ENCODE data around the gene CIBAR2. TPM values are rescaled to one million over a fixed set of nuclear protein-coding genes. Genes with fewer than 3 reads are reported as not detected.

Gene CIBAR2
- total RNA-seq, 1 donor from 2014 or later, result 0.41 TPM

DNA sequence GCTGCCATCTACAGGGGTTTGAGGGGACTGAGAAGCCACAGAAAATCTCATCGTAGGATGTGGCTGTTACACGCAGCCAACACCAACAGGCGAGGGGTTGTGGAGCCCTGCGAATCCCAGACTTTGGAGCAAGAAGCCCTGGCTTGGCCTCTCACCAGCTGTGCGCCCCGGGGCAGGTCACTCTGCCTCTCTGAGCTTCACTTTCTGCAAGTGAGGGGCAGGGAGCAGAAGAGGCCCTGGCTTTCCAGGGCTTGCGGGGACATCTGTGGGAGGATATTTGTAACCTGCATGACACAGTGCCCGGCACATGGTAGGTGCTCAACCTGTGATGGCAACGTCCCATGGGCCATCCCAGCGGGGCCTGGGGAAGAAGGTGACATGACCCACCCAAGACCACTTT lies 32.9 kb upstream of the CIBAR2 start:
- no peak for DNase-seq (ENCODE audit: low spot score in 2 of 2)
- no peak for FAIRE-seq

GRCh38 chr16:85144026-85144915 lies 32.0 kb upstream of the CIBAR2 start:
- DNase-seq (ENCODE audit: low spot score in 2 of 2) (no peak), FAIRE-seq (no peak)

- no peak for FAIRE-seq
- DNase-seq (ENCODE audit: low spot score in 2 of 2), result no peak
Observed at GRCh38 chr16:85142771-85143211, 30.5 kb upstream of the CIBAR2 start.

DNA sequence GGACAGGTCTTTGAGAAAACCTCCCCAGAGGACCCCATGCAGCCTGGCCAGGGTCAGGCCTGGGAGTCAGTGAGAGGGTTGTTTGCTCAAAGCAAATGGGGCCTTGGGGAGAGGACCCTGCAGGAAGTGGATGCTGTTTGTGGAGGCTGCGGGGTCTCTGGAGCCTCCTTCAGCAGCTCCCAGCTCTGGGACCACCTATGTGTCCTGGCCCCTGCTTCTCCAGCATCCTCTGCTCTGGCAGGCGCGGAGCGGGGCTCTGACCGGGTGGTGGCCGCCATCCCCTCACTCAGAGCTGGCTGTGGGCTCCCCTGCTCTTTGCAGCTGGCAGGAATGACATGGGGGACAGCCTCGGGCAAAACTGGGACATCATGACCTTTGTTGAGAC lies 29.8 kb upstream of the CIBAR2 start:
- no peak for FAIRE-seq
- no peak for DNase-seq (ENCODE audit: low spot score in 2 of 2)

- FAIRE-seq, result no peak
- DNase-seq (ENCODE audit: low spot score in 2 of 2), result no peak
Observed at GRCh38 chr16:85141491-85142128, 29.3 kb upstream of the CIBAR2 start.

- DNase-seq (ENCODE audit: low spot score in 2 of 2) (no peak), FAIRE-seq (no peak)
Observed at GRCh38 chr16:85140455-85141012, 28.3 kb upstream of the CIBAR2 start.

- DNase-seq (ENCODE audit: low spot score in 2 of 2) (no peak), FAIRE-seq (no peak)
Observed at GRCh38 chr16:85139881-85140339, 27.6 kb upstream of the CIBAR2 start.

DNA sequence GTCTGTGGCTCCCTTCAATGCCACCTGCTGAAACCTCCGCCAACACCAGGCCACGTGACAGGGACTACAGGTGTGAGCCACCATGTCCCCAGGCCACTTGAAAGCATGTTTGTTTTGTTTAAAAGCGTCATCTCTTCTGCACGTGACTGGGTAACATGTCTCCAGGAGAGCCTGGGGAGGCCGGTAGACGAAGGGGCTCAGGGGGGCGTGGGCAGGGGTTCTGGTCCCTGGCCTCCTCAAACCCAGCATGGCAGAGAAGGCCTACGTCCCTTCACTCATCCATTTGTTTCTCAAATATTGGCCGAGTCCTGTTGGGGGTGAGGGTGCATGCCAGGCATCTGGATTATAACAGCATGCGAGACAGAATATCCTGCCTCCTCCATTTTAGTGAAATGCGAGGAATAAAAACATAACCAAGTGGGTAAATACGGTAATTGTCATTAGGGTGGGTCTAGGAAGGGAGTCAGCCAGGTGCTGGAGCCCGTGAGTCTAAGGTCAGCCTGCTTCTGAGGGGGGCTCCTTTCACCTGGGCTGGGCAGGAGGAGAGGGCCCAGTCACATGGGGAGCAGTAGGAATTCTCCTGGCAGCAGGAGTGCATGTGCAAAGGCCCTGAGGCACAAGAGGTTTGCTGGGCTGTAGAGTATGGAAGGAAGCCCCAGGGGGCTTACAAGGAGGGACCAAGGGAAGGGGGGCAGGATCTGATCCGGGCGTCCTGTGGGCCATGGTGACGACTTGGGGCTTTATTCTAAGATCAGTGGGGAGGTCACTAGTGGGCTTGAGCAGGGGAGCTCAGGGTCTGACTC lies 26.8 kb upstream of the CIBAR2 start:
- FAIRE-seq, result no peak
- DNase-seq (ENCODE audit: low spot score in 2 of 2), result no peak

- FAIRE-seq, result no peak
Observed at GRCh38 chr16:85138073-85138824, 26.0 kb upstream of the CIBAR2 start.

GRCh38 chr16:85137323-85138072 lies 25.2 kb upstream of the CIBAR2 start:
- DNase-seq (ENCODE audit: low spot score in 2 of 2) (peak; percentile 79 to 89), FAIRE-seq (no peak)

More at GRCh38 chr16:85138073-85138824, 26.0 kb upstream of the CIBAR2 start:
- no peak for DNase-seq (ENCODE audit: low spot score in 2 of 2)

DNA sequence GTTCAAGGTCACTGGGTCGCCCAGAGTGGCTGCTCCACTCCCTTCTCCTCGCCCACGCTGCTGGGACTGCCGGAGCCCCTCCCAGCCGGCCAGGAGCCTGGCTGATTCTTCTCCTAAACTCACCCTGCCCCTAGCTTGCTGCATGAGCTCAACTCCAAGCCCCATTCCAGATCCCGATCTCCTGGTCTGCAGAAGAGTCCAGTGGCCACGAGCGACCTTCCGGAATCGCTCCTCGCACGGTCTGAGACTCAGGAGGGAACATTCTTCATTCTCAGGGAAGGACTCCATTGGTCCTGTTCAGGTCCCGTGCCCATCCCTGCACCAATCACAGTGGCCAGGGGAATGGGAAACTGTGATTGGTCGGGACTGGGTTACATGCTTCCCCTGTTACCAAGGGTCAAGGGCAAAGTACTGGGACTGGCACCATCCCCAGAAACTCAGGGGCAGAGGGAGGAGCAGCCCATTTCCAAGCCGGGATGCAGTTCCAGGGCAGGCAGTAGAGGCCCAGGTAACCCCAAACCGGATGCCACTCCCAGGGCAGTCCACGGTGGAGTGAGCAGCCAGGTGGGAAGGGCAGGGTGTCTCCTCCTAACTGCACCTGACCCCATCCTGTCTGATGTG lies 24.5 kb upstream of the CIBAR2 start:
- FAIRE-seq (no peak), DNase-seq (ENCODE audit: low spot score in 2 of 2) (no peak)

DNA sequence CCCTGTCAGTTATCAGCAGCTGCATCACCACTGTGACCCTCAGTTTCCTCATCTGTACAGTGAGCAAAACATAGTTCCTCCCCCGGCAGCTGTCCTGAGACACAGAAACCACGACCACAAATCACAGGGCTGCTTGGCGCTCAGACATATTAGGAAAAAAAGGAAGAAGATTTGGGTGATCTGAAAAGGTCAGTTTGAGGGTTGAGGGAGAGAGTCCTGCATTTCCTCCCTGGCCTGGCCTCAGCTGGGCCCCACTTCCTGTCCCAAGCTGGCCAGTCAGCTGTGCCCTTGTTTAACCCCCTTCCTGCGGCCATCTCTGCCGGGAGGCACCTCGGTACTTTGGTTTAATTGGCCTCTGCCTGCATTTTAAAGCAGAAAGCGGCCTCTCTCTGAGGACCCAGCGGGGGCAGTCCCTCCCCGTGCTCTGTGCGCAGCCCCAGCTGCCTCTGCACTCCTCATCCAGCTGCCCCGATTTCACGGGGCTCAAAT lies 24.0 kb upstream of the CIBAR2 start:
- FAIRE-seq (no peak), DNase-seq (ENCODE audit: low spot score in 2 of 2) (no peak)

DNA sequence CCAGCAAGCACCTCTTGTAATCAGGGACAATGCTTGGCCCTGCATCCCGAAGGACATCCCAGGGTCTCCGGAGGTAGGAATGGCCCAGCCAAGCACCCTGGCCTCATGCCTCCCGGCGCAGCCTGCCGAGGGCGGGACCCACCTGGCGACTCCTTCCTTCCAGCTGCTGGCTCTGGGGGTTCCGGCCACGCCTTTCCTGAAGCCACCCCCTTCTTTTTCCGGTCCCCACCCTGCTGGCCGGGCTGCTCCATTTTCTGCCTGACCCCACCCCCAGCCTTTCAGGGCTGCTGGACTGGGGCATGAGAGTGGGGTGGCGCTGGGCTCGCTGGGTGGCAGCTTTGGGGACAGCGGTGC lies 22.5 kb upstream of the CIBAR2 start:
- FAIRE-seq, result no peak
- no peak for DNase-seq (ENCODE audit: low spot score in 2 of 2)

GRCh38 chr16:85134076-85134788 lies 22.0 kb upstream of the CIBAR2 start:
- no peak for DNase-seq (ENCODE audit: low spot score in 2 of 2)

GRCh38 chr16:85133290-85133599 lies 21.0 kb upstream of the CIBAR2 start:
- DNase-seq (ENCODE audit: low spot score in 2 of 2) (no peak), FAIRE-seq (no peak)

More at GRCh38 chr16:85134076-85134788, 22.0 kb upstream of the CIBAR2 start:
- no peak for FAIRE-seq

GRCh38 chr16:85132456-85133289 lies 20.4 kb upstream of the CIBAR2 start:
- FAIRE-seq (no peak), DNase-seq (ENCODE audit: low spot score in 2 of 2) (no peak)

GRCh38 chr16:85130705-85131028 lies 18.4 kb upstream of the CIBAR2 start:
- FAIRE-seq, result no peak
- DNase-seq (ENCODE audit: low spot score in 2 of 2), result no peak
